Erythroblast (primary cell): Measurements from ENCODE around the gene FGF22.
"Not testable (repeated sequence)": the region's sequence is repeated elsewhere in the genome, so short reads cannot be mapped to it uniquely, and the experiment has no call there.

Experiments
- DNase-seq, 2 experiments: peaks; one replicate each; lab custom pipeline; 2025; lab: John Stamatoyannopoulos, UW
- GATA1 ChIP-seq: IDR thresholded peaks from 2 replicates; pipeline ENCODE4 v1.6.1; 2011; ENCODE audit warnings: low read depth, mild to moderate bottlenecking, control low read depth, low read length, moderate library complexity
- POLR2A ChIP-seq: IDR thresholded peaks from 2 replicates; pipeline ENCODE4 v1.6.1; 2011; ENCODE audit warnings: mild to moderate bottlenecking, low read length

Gene FGF22

GRCh38 chr19:660793-661426 is 21.2 kb downstream of the FGF22 start:
- TF ChIP-seq GATA1 (no peak), POLR2A (no peak)
- DNase-seq, result no peak

GRCh38 chr19:661427-662196 is 21.9 kb downstream of the FGF22 start:
- DNase-seq, result peak; percentile 50 to 55
- TF ChIP-seq POLR2A (peak; percentile 13), GATA1 (no peak)

DNA sequence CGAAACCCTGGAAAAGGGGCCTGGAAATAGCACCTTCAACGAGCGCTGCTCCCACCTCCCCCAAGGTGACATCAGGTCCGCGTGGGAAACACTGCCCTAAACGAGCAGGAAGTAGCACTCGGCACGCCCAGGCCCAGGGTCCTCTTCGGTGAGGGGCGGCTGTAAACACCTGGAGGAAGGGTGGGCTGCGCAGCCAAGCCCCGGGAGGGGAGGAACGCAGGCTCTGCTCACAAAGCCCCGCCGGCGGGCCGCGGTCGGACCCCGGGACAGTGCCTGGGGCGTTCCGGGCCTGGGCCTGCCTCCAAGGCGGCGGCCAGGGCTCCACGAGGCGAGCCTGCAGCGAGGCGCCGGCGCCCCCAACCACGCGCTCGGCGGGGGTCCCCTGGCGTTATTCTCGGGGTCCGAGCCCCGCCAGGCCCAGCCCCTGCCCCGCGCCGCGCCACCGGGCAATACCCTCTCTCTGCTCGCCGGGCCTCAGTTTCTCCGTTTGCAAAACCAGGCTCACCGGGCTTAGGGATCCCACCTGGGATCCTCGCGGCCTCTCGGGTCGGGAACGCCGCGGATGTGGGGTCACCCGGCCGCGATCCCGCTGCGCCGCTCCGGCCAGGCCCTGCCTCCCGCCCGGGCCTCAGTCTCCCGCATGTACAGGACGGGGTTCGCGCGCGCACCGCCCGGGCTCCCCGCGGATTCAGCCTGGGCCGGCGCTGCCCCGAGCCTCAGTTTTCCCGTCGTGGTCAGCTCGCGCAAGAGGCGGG is 22.7 kb downstream of the FGF22 start:
- DNase-seq, result peak; percentile 60 to 65
- TF ChIP-seq POLR2A, result no peak
- TF ChIP-seq GATA1, result no peak

- TF ChIP-seq GATA1, result no peak
- TF ChIP-seq POLR2A, result peak; percentile 60
- peak; percentile 95 to 97 for DNase-seq
Measured at GRCh38 chr19:662962-663681, 23.4 kb downstream of the FGF22 start, which contains the start of gene RNF126. RNF126 (minus strand) TSS chr19:663214; CDS start chr19:663121, 93 bp downstream.

DNA sequence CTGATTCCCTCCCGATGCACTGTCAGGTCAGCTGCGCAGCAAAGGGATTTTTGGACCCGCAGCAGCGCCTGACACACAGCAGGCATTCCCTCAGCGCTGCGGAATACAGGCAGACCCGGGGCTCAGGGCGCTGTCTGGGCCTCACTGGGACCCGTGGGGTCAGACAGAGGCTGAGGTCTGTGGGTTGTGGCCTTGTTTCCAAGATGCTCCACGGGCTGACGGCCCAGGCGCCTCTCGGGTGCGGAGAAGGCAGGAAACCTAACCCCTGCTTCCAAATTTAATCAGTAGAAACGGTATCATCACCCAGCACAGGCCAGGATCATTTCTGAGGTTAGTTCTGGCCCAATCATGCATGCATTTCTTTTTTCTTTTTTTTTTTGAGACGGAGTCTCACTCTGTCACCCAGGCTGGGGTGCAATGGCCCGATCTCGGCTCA is 24.0 kb downstream of the FGF22 start:
- no peak for DNase-seq
- TF ChIP-seq GATA1 (no peak), POLR2A (no peak)

- TF ChIP-seq POLR2A (no peak), GATA1 (no peak)
Measured at GRCh38 chr19:664913-665443, 25.3 kb downstream of the FGF22 start.

DNA sequence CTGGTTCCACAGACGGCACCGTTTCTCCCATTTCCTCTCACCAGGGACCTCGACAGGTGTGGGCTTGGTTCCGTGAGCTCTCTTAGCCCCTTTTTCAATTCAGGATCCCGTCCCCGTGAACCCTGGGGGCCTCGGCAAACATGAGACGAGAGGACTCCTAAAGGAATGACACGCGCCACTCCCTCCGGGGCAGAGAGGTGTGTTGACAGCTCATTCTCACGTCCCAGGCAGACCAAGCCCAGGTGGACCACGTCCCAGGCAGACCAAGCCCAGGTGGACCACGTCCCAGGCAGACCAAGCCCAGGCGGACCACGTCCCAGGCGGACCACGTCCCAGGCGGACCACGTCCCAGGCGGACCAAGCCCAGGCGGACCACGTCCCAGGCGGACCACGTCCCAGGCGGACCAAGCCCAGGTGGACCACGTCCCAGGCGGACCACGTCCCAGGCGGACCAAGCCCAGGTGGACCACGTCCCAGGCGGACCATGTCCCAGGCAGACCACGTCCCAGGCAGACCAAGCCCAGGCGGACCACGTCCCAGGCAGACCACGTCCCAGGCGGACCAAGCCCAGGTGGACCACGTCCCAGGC is 27.4 kb downstream of the FGF22 start:
- not testable (repeated sequence) for DNase-seq

More at GRCh38 chr19:664913-665443, 25.3 kb downstream of the FGF22 start:
- DNase-seq, result peak; percentile 73 to 82

DNA sequence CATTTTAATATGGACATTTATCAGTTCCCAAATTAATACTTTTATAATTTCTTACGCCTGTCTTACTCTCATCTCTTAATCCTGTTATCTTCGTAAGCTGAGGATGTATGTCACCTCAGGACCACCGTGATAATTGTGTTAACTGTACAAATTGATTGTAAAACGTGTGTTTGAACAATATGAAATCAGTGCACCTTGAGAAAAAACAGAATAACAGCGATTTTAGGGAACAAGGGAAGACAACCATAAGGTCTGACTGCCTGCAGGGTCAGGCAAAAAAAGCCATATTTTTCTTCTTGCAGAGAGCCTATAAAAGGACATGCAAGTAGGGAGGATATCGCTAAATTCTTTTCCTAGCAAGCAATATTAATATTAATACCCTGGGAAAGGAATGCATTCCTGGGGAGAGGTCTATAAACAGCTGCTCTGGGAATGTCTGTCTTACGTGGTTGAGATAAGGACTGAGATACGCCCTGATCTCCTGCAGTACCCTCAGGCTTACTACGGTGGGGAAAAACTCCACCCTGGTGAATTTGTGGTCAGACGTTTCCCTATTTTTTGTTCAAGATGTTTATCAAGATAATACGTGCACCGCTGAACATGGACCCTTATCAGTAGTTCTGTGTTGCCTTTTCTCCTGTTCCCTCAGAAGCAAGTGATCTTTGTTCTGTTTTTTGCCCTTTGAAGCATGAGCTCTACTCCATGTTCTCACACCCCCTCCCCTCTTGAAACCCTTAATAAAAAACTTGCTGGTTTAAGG is 29.2 kb downstream of the FGF22 start:
- peak in 1 of 2 experiments; percentile 75 for DNase-seq

GRCh38 chr19:670609-671075 is 31.0 kb downstream of the FGF22 start:
- DNase-seq, result peak in 1 of 2 experiments; percentile 30
- TF ChIP-seq GATA1 (no peak), POLR2A (no peak)

GRCh38 chr19:674282-675151 is 34.8 kb downstream of the FGF22 start:
- DNase-seq, result no peak
- TF ChIP-seq POLR2A (no peak), GATA1 (no peak)

- DNase-seq, result no peak
- TF ChIP-seq GATA1 (no peak), POLR2A (no peak)
Measured at GRCh38 chr19:676007-676338, 36.3 kb downstream of the FGF22 start.
